Testis (tissue), 2 donors: ENCODE measurements around the gene WDFY2.

Source experiments
- CTCF ChIP-seq, 3 experiments: fragments of 450-650 bp in 2 of 3; fragments of 200-600 bp in 1 of 3; sonication (generic) in 1 of 3; IDR thresholded peaks; one replicate each; pipeline ENCODE4 v1.5.1; 2016 to 2019; ENCODE audit warnings: antibody characterized with exemption in 3 of 3, mild to moderate bottlenecking in 2 of 3, moderate library complexity in 1 of 3
- POLR2A ChIP-seq: fragments of 450-650 bp; IDR thresholded peaks from one replicate; pipeline ENCODE4 v1.6.1; 2017; ENCODE audit warnings: antibody characterized with exemption, mild to moderate bottlenecking, moderate library complexity

DNA sequence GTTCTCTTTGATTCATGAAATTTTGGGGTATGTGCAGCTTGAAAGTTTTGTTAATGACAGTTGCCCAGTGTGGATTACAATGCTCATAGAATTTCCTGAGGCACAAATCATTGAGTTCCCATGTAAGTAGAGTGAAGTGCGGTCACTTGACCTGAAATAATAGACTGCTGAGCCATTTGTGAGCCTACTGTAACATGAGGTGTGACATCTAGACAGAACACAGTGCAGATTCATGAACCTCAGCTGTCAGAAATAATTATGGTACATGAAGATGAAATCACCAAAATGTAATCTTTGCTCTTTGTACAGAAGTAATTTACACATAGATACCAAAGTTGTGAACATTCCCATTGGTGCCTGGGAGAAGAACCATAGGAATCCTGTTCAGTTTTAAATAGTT lies 135.1 kb downstream of the WDFY2 start:
- TF ChIP-seq POLR2A (no peak), CTCF (IDR thresholded peaks at IDR 0.05) (no peak)
